GM12875 (cell line): ENCODE measurements around the gene ASF1B.

Experiments
- H3K4me3 ChIP-seq: one replicate; pipeline ENCODE4 v1.5.1; 2011; ENCODE audit warnings: low read depth, low read length, control low read depth
- CTCF ChIP-seq: IDR thresholded peaks from 2 replicates; pipeline ENCODE4 v1.5.1; 2011; ENCODE audit warnings: low read depth, mild to moderate bottlenecking, control low read depth, inconsistent platforms, low read length, moderate library complexity, borderline replicate concordance; ENCODE audit not compliant: insufficient read depth

The ASF1B gene

DNA sequence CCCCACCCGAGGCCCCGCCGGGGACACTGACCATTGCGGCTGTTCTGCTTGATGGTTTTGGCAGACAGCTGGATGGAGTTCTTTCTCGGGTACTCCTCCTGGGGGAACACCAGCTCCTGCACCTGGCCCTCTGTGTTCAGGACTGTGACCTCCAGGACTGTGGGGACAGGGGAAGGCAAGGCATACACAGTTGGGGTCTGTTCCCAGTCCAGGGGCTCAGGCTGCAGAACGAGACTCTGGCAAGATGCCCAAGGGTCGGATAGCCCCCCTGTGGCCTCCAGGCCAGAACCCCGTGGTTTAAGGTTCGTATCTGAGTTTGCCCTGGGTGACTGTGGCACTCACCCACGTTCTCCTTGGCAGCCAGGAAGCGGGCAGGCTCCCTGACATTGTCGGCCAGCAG is 22.7 kb upstream of the ASF1B start:
- TF ChIP-seq CTCF, result no peak
- H3K4me3 ChIP-seq, result no peak overlapping the region

GRCh38 chr19:14158276-14159023 is 22.1 kb upstream of the ASF1B start:
- no peak for TF ChIP-seq CTCF

GRCh38 chr19:14156971-14157717 is 20.8 kb upstream of the ASF1B start:
- TF ChIP-seq CTCF, result no peak
- no peak overlapping the region for H3K4me3 ChIP-seq

More at GRCh38 chr19:14158276-14159023, 22.1 kb upstream of the ASF1B start:
- H3K4me3 ChIP-seq, result no peak overlapping the region

DNA sequence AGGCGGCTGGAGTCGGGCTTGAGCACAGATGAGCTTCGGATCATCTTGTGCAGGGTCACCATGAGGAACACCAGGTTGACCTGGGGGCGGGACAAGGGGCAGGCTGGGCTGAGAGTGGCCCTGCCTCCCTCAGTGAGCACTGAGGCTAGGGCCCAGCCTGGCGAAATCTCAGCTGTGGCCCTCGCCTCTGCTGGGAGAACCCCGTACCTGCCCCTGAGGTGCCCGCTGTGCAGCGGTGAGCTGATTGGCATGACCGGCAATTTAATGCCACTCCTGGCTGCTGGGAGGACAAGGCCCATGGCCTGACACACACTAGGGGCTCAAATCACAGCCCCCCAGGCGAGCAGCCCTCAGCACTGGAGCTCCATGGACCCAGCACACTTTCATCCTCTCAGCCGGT is 19.7 kb upstream of the ASF1B start:
- H3K4me3 ChIP-seq, result no peak overlapping the region
- TF ChIP-seq CTCF, result no peak

GRCh38 chr19:14155371-14155770 is 19.0 kb upstream of the ASF1B start:
- no peak overlapping the region for H3K4me3 ChIP-seq
- TF ChIP-seq CTCF, result no peak

DNA sequence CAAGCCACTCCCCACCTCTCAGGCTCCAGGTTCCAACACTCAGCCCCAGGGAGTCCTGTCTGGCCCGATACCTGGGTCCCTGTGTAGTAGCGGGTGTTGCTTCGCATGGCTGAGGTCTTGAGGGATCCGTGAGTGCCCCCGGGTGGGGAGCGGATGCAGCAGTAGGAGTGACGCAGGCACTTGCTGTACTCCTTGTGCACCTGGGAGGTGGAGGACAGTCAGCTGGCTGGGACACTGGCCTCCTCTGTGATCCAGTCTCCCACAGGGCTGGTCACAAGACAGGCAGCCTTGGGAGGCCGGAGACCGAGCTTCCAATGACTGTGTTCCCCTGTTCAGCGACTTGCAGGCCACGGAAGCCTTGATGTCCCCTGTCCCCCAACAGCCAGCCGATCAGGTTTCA is 16.3 kb upstream of the ASF1B start:
- no peak overlapping the region for H3K4me3 ChIP-seq
- TF ChIP-seq CTCF, result no peak
